Adipocyte (in vitro differentiated cells): ENCODE results near the gene RANBP1.

ENCODE experiments used
- DNase-seq: peaks from one replicate; pipeline ENCODE4 v3.0.0-alpha.2; 2015; ENCODE audit warnings: low read depth
- H3K27me3 ChIP-seq: replicated peaks from 2 replicates; pipeline ENCODE4 v1.7.0; 2013; ENCODE audit warnings: mild to moderate bottlenecking, low read length, moderate library complexity; ENCODE audit not compliant: control insufficient read depth, insufficient read depth
- H3K36me3 ChIP-seq: 2 replicates; pipeline ENCODE4 v1.7.0; 2013; ENCODE audit warnings: low read length, mild to moderate bottlenecking, moderate library complexity; ENCODE audit not compliant: control insufficient read depth, insufficient read depth, severe bottlenecking
- H3K4me1 ChIP-seq: 2 replicates; pipeline ENCODE4 v1.7.0; 2013; ENCODE audit warnings: mild to moderate bottlenecking, low read length, moderate library complexity; ENCODE audit not compliant: control insufficient read depth, insufficient read depth
- H3K4me3 ChIP-seq: 2 replicates; pipeline ENCODE4 v1.7.0; 2013; ENCODE audit warnings: mild to moderate bottlenecking, low read length, moderate library complexity
- H3K9ac ChIP-seq: 2 replicates; pipeline ENCODE4 v1.7.0; 2013; ENCODE audit warnings: mild to moderate bottlenecking, low read length, moderate library complexity
- H3K9me3 ChIP-seq: 2 replicates; pipeline ENCODE4 v1.7.0; 2013; ENCODE audit warnings: mild to moderate bottlenecking, low read length, moderate library complexity; ENCODE audit not compliant: control insufficient read depth

Gene RANBP1

DNA sequence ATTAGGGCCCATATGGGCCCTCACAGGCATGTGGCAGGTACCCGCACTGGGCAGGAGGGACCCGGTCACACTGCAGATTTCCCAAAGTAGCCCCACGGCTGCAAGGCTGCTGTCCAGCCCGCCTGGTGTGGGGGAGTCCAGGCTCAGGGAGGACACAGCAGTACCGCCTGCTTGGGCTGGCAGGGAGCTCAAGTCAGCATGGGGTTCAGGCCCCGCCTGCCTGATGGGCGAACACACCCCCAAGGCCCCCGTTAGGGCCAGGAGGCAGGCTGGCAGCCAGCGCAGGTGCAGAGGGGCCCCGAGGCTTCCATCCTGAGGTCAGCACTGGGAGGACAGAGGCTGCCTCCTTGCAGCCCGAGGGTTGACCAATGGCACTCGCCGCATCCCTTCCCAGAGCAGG, 21.2 kb downstream of the RANBP1 start:
- Histone ChIP-seq H3K36me3 (peaks cover 5% of the 10 kb centered on the region), H3K4me3 (no peak overlapping the region), H3K27me3 (no peaks in the 10 kb centered on the region), H3K4me1 (peaks cover 25% of the 10 kb centered on the region), H3K9ac (no peak overlapping the region), H3K9me3 (no peaks in the 10 kb centered on the region)
- no peak for DNase-seq

DNA sequence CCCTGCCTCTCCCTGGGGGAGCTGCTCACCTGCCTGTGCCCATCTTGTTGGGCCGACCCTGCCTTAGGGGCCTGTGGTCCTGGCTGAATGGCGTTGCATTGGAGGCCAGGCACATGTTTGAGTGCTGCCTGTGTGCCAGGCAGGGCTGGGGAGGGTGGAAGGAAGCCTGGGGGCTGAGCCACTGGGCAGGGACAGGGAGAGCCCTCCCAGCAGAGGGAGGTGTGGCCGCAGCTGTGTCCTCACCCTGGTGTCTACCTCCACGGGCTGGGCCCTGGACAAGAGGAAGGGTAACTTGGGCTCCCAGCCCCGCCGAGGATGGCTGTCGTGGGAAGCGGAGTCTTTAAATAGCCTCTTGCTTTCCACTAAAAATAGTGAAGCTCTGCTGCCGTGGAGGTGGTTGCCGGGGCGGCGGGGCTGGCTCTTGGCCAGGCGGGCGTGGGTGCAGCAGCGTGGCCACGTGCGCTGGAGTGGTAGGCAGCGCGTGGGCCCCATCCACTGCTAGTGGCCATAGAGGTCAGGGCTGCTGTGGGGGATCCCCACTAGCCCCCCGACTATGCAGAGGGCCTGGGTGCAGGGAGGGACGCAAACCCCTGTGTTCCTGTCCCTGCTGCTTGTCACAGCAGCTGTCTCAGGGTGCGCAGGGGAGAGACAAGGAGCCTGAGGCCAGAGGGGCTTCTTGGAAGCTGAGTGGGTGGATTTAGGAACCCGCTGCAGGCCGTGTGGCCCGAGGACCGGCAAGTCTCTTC, 21.9 kb downstream of the RANBP1 start:
- H3K36me3 ChIP-seq: peaks cover 5% of the 10 kb centered on the region
- DNase-seq: no peak

DNA sequence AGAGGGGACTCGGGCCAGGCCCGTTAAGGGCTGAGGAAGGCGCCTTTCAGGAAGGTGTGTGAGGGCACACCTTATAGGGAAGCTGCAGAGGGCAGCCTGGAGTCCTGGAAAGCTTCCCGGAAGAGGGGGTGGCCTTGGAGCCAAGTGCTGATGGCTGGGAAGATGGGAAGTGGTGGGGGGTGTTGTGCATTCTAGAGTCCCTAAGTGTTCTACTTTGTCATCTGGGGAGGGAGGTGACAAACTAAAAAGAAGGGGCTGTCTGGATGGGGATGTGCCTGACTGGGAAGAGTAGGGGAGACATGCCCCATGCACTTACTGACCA, 22.5 kb downstream of the RANBP1 start:
- Histone ChIP-seq H3K36me3 (peaks cover 5% of the 10 kb centered on the region), H3K4me1 (peaks cover 20% of the 10 kb centered on the region), H3K9ac (no peak overlapping the region), H3K4me3 (no peak overlapping the region), H3K9me3 (no peaks in the 10 kb centered on the region), H3K27me3 (no peaks in the 10 kb centered on the region)
- DNase-seq: no peak

More for the DNA sequence above, 21.9 kb downstream of the RANBP1 start:
- H3K27me3 ChIP-seq: no peaks in the 10 kb centered on the region
- no peak overlapping the region for H3K9ac ChIP-seq
- H3K4me3 ChIP-seq: no peak overlapping the region
- no peaks in the 10 kb centered on the region for H3K9me3 ChIP-seq
- peaks cover 25% of the 10 kb centered on the region for H3K4me1 ChIP-seq

- no peaks in the 10 kb centered on the region for H3K27me3 ChIP-seq
- H3K36me3 ChIP-seq: peaks cover 5% of the 10 kb centered on the region
- peaks cover 20% of the 10 kb centered on the region for H3K4me1 ChIP-seq
- no peak overlapping the region for H3K4me3 ChIP-seq
- DNase-seq: no peak
- H3K9me3 ChIP-seq: no peaks in the 10 kb centered on the region
- H3K9ac ChIP-seq: no peak overlapping the region
Observed at GRCh38 chr22:20138868-20139267, 23.0 kb downstream of the RANBP1 start.

DNA sequence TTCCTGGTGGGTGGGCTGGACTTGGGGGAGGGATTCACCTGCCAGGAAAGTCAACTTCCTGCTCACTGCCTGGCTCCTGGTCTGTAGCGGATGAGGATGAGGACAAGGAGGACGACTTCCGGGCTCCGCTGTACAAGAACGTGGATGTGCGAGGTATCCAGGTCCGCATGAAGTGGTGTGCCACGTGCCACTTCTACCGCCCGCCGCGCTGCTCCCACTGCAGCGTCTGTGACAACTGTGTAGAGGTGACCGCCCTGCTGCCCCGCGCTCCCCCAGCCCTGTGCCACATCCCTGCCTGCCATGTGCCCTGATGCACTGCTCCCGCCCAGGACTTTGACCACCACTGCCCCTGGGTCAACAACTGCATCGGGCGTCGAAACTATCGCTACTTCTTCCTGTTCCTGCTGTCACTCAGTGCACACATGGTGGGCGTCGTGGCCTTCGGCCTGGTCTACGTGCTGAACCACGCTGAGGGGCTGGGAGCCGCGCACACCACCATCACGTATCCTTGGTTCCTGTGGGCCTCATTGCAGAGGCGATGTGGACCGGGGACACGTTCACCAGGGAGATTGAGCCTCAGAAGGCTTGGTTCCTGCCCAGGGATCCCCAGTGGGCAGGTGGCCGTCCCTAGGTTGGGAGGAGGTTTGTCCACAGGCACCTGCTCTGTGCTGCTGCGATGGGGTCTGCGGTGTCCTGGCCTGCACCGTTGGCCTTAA, 23.6 kb downstream of the RANBP1 start:
- Histone ChIP-seq H3K27me3 (no peaks in the 10 kb centered on the region), H3K9me3 (no peaks in the 10 kb centered on the region), H3K4me3 (no peak overlapping the region), H3K4me1 (peaks cover 20% of the 10 kb centered on the region), H3K36me3 (peaks cover 8% of the 10 kb centered on the region), H3K9ac (no peak overlapping the region)
- no peak for DNase-seq

- Histone ChIP-seq H3K9me3 (no peaks in the 10 kb centered on the region), H3K36me3 (peaks cover 8% of the 10 kb centered on the region), H3K9ac (no peak overlapping the region), H3K27me3 (no peaks in the 10 kb centered on the region), H3K4me1 (peaks cover 20% of the 10 kb centered on the region), H3K4me3 (no peak overlapping the region)
- no peak for DNase-seq
Observed at GRCh38 chr22:20140107-20140445, 24.2 kb downstream of the RANBP1 start.

DNA sequence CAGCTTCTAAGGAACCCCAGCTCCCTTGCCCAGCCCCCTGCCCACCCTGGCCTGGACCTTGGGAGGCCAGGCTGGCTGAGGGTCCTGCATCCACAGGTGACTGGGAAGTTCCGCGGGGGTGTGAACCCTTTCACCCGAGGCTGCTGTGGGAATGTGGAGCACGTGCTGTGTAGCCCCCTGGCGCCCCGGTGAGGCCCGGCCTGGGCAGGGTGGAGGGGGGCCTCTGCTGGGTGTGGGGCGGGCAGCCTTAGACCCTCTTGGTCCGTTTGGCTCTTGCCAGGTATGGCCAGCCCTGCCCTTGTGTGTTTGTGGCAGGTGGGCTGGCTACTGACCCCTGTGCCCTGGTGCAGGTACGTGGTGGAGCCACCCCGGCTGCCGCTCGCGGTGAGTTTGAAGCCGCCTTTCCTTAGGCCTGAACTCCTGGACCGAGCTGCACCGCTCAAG, 24.6 kb downstream of the RANBP1 start:
- DNase-seq: no peak
- Histone ChIP-seq H3K9ac (no peak overlapping the region), H3K9me3 (no peaks in the 10 kb centered on the region), H3K36me3 (peaks cover 8% of the 10 kb centered on the region), H3K27me3 (no peaks in the 10 kb centered on the region), H3K4me3 (no peak overlapping the region), H3K4me1 (peaks cover 20% of the 10 kb centered on the region)

GRCh38 chr22:20141186-20142077, 25.5 kb downstream of the RANBP1 start:
- no peak overlapping the region for H3K4me3 ChIP-seq
- DNase-seq: peak; percentile 78
- peaks cover 8% of the 10 kb centered on the region for H3K36me3 ChIP-seq
- H3K9ac ChIP-seq: peak overlapping the region; percentile 3
- no peaks in the 10 kb centered on the region for H3K9me3 ChIP-seq
- H3K27me3 ChIP-seq: no peaks in the 10 kb centered on the region
- H3K4me1 ChIP-seq: peaks cover 20% of the 10 kb centered on the region

GRCh38 chr22:20142711-20143621, 27.1 kb downstream of the RANBP1 start:
- H3K4me1 ChIP-seq: peaks cover 18% of the 10 kb centered on the region
- H3K9me3 ChIP-seq: no peaks in the 10 kb centered on the region
- H3K4me3 ChIP-seq: no peak overlapping the region
- H3K9ac ChIP-seq: no peak overlapping the region
- H3K27me3 ChIP-seq: no peaks in the 10 kb centered on the region
- DNase-seq: no peak
- H3K36me3 ChIP-seq: peaks cover 8% of the 10 kb centered on the region

DNA sequence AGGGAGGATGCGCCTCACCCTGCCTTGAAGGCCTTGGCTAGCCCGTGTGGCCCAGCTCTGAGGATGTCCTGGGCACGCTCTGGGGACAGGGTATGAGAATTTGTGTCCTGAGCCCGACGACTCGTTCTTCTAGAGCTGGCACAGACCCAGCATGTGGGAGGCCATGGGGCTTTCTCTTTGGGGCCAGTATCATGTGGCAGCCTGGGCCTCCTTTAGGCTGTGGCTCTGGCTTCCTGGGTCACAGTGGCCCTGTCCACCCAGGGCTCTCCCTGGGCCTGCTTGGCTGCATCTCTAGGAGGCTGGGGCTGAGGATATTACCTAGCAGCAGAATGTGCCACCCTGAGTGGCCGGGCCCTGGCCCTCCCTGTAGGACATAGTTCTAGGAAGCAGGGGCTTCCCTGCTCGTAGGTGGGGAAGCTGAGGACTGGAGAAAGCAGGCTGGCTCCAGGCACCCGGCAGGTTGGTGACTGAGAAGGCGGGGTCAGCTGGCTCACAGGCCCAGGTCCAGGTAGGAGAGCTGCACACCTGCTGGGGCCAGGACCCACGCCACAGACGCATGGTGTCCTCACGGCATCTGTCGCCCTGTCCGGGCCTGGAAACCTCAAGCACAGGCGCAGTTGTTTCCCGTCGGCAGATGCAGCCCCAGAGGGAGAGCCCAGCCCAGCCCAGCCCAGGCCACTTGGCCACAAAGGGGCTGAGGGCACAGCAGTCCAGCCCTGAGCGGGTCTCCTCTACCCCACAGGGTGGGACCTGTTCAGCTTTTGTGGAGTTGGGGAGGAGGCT, 28.2 kb downstream of the RANBP1 start:
- Histone ChIP-seq H3K4me3 (no peak overlapping the region), H3K4me1 (peaks cover 14% of the 10 kb centered on the region), H3K9ac (peak overlapping the region; percentile 25), H3K9me3 (no peaks in the 10 kb centered on the region), H3K27me3 (no peaks in the 10 kb centered on the region), H3K36me3 (peaks cover 8% of the 10 kb centered on the region)
- DNase-seq: no peak
